Activated CD8-positive, alpha-beta memory T cell treated with anti-CD3 and anti-CD28 coated beads, Interleukin-2, amount 50 U/mL, for 24 hours (primary cell): Measurements from ENCODE around the gene RNF14.

Source experiments
- DNase-seq: peaks from one replicate; pipeline ENCODE4 v3.0.0-alpha.2; 2020; ENCODE audit errors: extremely low read depth

Gene RNF14

GRCh38 chr5:141978389-141978788, 9.5 kb downstream of the RNF14 start:
- no peak for DNase-seq

GRCh38 chr5:141982626-141983025, 13.7 kb downstream of the RNF14 start:
- DNase-seq = no peak

- DNase-seq = no peak
Measured at GRCh38 chr5:141986072-141986471, 17.2 kb downstream of the RNF14 start.

GRCh38 chr5:141989720-141990119, 20.8 kb downstream of the RNF14 start:
- DNase-seq = no peak

- peak; percentile 63 for DNase-seq
Measured at GRCh38 chr5:141992349-141992963, 23.6 kb downstream of the RNF14 start.

- no peak for DNase-seq
Measured at GRCh38 chr5:141994511-141995136, 25.7 kb downstream of the RNF14 start.

- DNase-seq = no peak
Measured at GRCh38 chr5:141995656-141996055, 26.8 kb downstream of the RNF14 start.

- DNase-seq = no peak
Measured at GRCh38 chr5:141997358-141997960, 28.6 kb downstream of the RNF14 start.

GRCh38 chr5:142000173-142000572, 31.3 kb downstream of the RNF14 start:
- DNase-seq = no peak

GRCh38 chr5:142000704-142001484, 32.0 kb downstream of the RNF14 start:
- no peak for DNase-seq

GRCh38 chr5:142003266-142003800, 34.4 kb downstream of the RNF14 start:
- DNase-seq = no peak

GRCh38 chr5:142006363-142007236, 37.7 kb downstream of the RNF14 start:
- no peak for DNase-seq

GRCh38 chr5:142007237-142007544, 38.3 kb downstream of the RNF14 start:
- no peak for DNase-seq

GRCh38 chr5:142008813-142009212, 39.9 kb downstream of the RNF14 start:
- no peak for DNase-seq

- no peak for DNase-seq
Measured at GRCh38 chr5:142009886-142010285, 41.0 kb downstream of the RNF14 start.

- DNase-seq = no peak
Measured at GRCh38 chr5:142011572-142012185, 42.8 kb downstream of the RNF14 start.

- no peak for DNase-seq
Measured at GRCh38 chr5:142012186-142012785, 43.4 kb downstream of the RNF14 start.

- DNase-seq = no peak
Measured at GRCh38 chr5:142012792-142013388, 44.0 kb downstream of the RNF14 start, which contains the start of gene GNPDA1. GNPDA1 (minus strand) TSS chr5:142013027; CDS start chr5:142012035, 992 bp downstream.

- DNase-seq = no peak
Measured at GRCh38 chr5:142013734-142014521, 45.0 kb downstream of the RNF14 start.
